WI38 (cell line): ENCODE results near the gene RAMP1.

ENCODE experiments used
- H3K4me3 ChIP-seq: 2 replicates; pipeline ENCODE4 v1.5.1; 2011; ENCODE audit warnings: low read depth, mild to moderate bottlenecking, control low read depth, low read length
- CTCF ChIP-seq: IDR thresholded peaks from 2 replicates; pipeline ENCODE4 v1.5.1; 2012; ENCODE audit warnings: low read depth, mild to moderate bottlenecking, control low read depth, low read length

RAMP1 gene

GRCh38 chr2:237873897-237874551, 14.6 kb downstream of the RAMP1 start:
- TF ChIP-seq CTCF: no peak
- H3K4me3 ChIP-seq: no peak overlapping the region

- no peak overlapping the region for H3K4me3 ChIP-seq
- no peak for TF ChIP-seq CTCF
These were observed 15.2 kb downstream of the RAMP1 start for GRCh38 chr2:237874585-237875161.

GRCh38 chr2:237875256-237876060, 16.0 kb downstream of the RAMP1 start:
- TF ChIP-seq CTCF: no peak
- no peak overlapping the region for H3K4me3 ChIP-seq

GRCh38 chr2:237876061-237876526, 16.7 kb downstream of the RAMP1 start:
- H3K4me3 ChIP-seq: no peak overlapping the region
- TF ChIP-seq CTCF: no peak

- TF ChIP-seq CTCF: no peak
- no peak overlapping the region for H3K4me3 ChIP-seq
These were observed 17.1 kb downstream of the RAMP1 start for GRCh38 chr2:237876532-237876931.

GRCh38 chr2:237876951-237877491, 17.6 kb downstream of the RAMP1 start:
- H3K4me3 ChIP-seq: no peak overlapping the region
- TF ChIP-seq CTCF: no peak
